ENCODE results near the gene NTF4.
"Not testable (repeated sequence)": the region's sequence is repeated elsewhere in the genome, so short reads cannot be mapped to it uniquely, and the experiment has no call there.

- not testable (repeated sequence) for TF ChIP-seq USF1 (IDR thresholded peaks at IDR 0.05); CEBPB (IDR thresholded peaks at IDR 0.05); MAX (IDR thresholded peaks at IDR 0.05); TAF1 (IDR thresholded peaks at IDR 0.05; ENCODE audit: low read depth); EP300 (IDR thresholded peaks at IDR 0.05; ENCODE audit: borderline replicate concordance); EGR1 (IDR thresholded peaks at IDR 0.05); CREB1 (IDR thresholded peaks at IDR 0.05; ENCODE audit: low read depth); TEAD4 (IDR thresholded peaks at IDR 0.05); RAD21 (IDR thresholded peaks at IDR 0.05; ENCODE audit: low read depth); YY1 (IDR thresholded peaks at IDR 0.05; ENCODE audit: low read depth); TCF12 (IDR thresholded peaks at IDR 0.05; ENCODE audit: low read depth); ZBTB7A (IDR thresholded peaks at IDR 0.05; ENCODE audit: low read depth); FOXM1 (IDR thresholded peaks at IDR 0.05; ENCODE audit: borderline replicate concordance, low read depth)
- TF ChIP-seq, protein P1, sequence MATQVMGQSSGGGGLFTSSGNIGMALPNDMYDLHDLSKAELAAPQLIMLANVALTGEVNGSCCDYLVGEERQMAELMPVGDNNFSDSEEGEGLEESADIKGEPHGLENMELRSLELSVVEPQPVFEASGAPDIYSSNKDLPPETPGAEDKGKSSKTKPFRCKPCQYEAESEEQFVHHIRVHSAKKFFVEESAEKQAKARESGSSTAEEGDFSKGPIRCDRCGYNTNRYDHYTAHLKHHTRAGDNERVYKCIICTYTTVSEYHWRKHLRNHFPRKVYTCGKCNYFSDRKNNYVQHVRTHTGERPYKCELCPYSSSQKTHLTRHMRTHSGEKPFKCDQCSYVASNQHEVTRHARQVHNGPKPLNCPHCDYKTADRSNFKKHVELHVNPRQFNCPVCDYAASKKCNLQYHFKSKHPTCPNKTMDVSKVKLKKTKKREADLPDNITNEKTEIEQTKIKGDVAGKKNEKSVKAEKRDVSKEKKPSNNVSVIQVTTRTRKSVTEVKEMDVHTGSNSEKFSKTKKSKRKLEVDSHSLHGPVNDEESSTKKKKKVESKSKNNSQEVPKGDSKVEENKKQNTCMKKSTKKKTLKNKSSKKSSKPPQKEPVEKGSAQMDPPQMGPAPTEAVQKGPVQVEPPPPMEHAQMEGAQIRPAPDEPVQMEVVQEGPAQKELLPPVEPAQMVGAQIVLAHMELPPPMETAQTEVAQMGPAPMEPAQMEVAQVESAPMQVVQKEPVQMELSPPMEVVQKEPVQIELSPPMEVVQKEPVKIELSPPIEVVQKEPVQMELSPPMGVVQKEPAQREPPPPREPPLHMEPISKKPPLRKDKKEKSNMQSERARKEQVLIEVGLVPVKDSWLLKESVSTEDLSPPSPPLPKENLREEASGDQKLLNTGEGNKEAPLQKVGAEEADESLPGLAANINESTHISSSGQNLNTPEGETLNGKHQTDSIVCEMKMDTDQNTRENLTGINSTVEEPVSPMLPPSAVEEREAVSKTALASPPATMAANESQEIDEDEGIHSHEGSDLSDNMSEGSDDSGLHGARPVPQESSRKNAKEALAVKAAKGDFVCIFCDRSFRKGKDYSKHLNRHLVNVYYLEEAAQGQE (IDR thresholded peaks at IDR 0.05; ENCODE audit: low read depth) = not testable (repeated sequence)
Measured at GRCh38 chr19:49049011-49049410, 15.6 kb downstream of the NTF4 start, which contains the start of gene CGB8.

All from Ishikawa (cell line).